H1 (cell line): ENCODE data around the gene TAS2R30. TPM values are rescaled to one million over a fixed set of nuclear protein-coding genes. Genes with fewer than 3 reads are reported as not detected.

Source experiments
- CTCF ChIA-PET: fragments of 300-600 bp; sonication (Branson Sonifier 250); formaldehyde crosslinking; loops from one replicate; lab custom pipeline; 2021; ENCODE audit not compliant: partially characterized antibody; lab: Charles Lee
- POLR2A ChIA-PET: fragments of 300-600 bp; sonication (Branson Sonifier 250); formaldehyde crosslinking; loops from one replicate; lab custom pipeline; 2021; ENCODE audit warnings: inconsistent platforms; ENCODE audit not compliant: partially characterized antibody; lab: Charles Lee
- DNase-seq, 2 experiments: peaks; one replicate each; pipeline versions ENCODE4 v3.0.0 to v3.0.0-alpha.2; 2010 to 2022; ENCODE audit warnings: low spot score in 2 of 2, low read depth in 1 of 2, mixed read lengths in 1 of 2
- FAIRE-seq: peaks from 2 replicates; lab custom pipeline; 2011; peaks lifted over from hg19 to GRCh38; lab: Jason Lieb, UNC
- H2AFZ ChIP-seq: 2 replicates; pipeline ENCODE4 v1.8.1; 2012; ENCODE audit warnings: low read length, inconsistent platforms
- H2AK5ac ChIP-seq: 2 replicates; pipeline ENCODE4 v1.6.1; 2013; ENCODE audit warnings: low read depth, low read length
- H2BK120ac ChIP-seq: replicated peaks from 2 replicates; pipeline ENCODE3; 2013; ENCODE audit warnings: low read depth, low read length, inconsistent platforms
- H2BK12ac ChIP-seq: 2 replicates; pipeline ENCODE4 v1.6.1; 2013; ENCODE audit warnings: low read depth, low read length
- H2BK15ac ChIP-seq: 2 replicates; pipeline ENCODE4 v1.6.1; 2013; ENCODE audit warnings: low read length
- H2BK20ac ChIP-seq: 2 replicates; pipeline ENCODE4 v1.6.1; 2013; ENCODE audit warnings: low read length
- H2BK5ac ChIP-seq: 2 replicates; pipeline ENCODE4 v1.6.1; 2013; ENCODE audit warnings: low read depth, low read length
- H3K14ac ChIP-seq: 2 replicates; pipeline ENCODE4 v1.6.1; 2013; ENCODE audit warnings: inconsistent platforms; ENCODE audit not compliant: insufficient read length
- H3K18ac ChIP-seq: 2 replicates; pipeline ENCODE4 v1.6.1; 2013; ENCODE audit warnings: low read length; ENCODE audit errors: extremely low read depth
- H3K23ac ChIP-seq: 2 replicates; pipeline ENCODE4 v1.6.1; 2013; ENCODE audit warnings: inconsistent platforms; ENCODE audit not compliant: insufficient read length
- H3K23me2 ChIP-seq: 2 replicates; pipeline ENCODE4 v1.6.1; 2013; ENCODE audit warnings: low read depth, low read length
- H3K27ac ChIP-seq: 2 replicates; pipeline ENCODE4 v1.6.1; 2011; ENCODE audit warnings: low read depth, low read length, inconsistent platforms
- H3K27me3 ChIP-seq, 4 experiments: replicated peaks in 1 of 4; 1 replicate in 1 of 4; 2 replicates in 3 of 4; pipeline versions ENCODE4 v1.6.1 to v1.8.1; 2011 to 2013; ENCODE audit warnings: low read length in 3 of 4, mild to moderate bottlenecking in 3 of 4, inconsistent platforms in 2 of 4, mixed read lengths in 2 of 4, moderate library complexity in 1 of 4; ENCODE audit not compliant: control insufficient read depth in 3 of 4, insufficient read depth in 3 of 4; ENCODE audit errors: extremely low read depth in 1 of 4
- H3K36me3 ChIP-seq, 4 experiments: 2 replicates each; pipeline versions ENCODE4 v1.6.1 to v1.8.1; 2011 to 2013; ENCODE audit warnings: mild to moderate bottlenecking in 4 of 4, low read length in 3 of 4, moderate library complexity in 2 of 4, control low read depth in 1 of 4, inconsistent platforms in 1 of 4; ENCODE audit not compliant: insufficient read depth in 4 of 4, control insufficient read depth in 2 of 4
- H3K4ac ChIP-seq: replicated peaks from 2 replicates; pipeline ENCODE3; 2013; ENCODE audit warnings: low read length, low read depth, mixed read lengths, inconsistent platforms; ENCODE audit not compliant: insufficient read length
- H3K4me1 ChIP-seq, 4 experiments: replicated peaks in 1 of 4; 1 replicate in 1 of 4; 2 replicates in 3 of 4; pipeline versions ENCODE4 v1.6.1 to v1.8.1; 2011 to 2013; ENCODE audit warnings: low read length in 3 of 4, inconsistent platforms in 2 of 4, mixed read lengths in 1 of 4; ENCODE audit not compliant: insufficient read depth in 4 of 4, control insufficient read depth in 3 of 4
- H3K4me2 ChIP-seq, 2 experiments: 2 replicates each; pipeline versions ENCODE4 v1.6.1 to v1.8.1; 2011 to 2013; ENCODE audit warnings: low read depth in 2 of 2, low read length in 2 of 2, control low read depth in 1 of 2, inconsistent platforms in 1 of 2, mild to moderate bottlenecking in 1 of 2; ENCODE audit not compliant: insufficient read depth in 1 of 2
- H3K4me3 ChIP-seq, 4 experiments: fragments of 200-600, 300-600 bp in 1 of 4; sonication (generic), shearing (Covaris generic), sonication (Bioruptor Twin) in 1 of 4; 2 replicates each; pipeline versions ENCODE4 v1.5.1 to v1.8.1; 2011 to 2016; ENCODE audit warnings: low read length in 4 of 4, low read depth in 3 of 4, control low read depth in 2 of 4, inconsistent platforms in 2 of 4, mild to moderate bottlenecking in 2 of 4, mixed read lengths in 1 of 4, moderate library complexity in 1 of 4; ENCODE audit not compliant: insufficient read depth in 2 of 4; ENCODE audit errors: extremely low read depth in 1 of 4
- H3K56ac ChIP-seq: replicated peaks from 2 replicates; pipeline ENCODE3; 2013; ENCODE audit warnings: low read depth, mild to moderate bottlenecking, mixed read lengths, low read length, inconsistent platforms; ENCODE audit not compliant: insufficient read length
- H3K79me1 ChIP-seq: 2 replicates; pipeline ENCODE4 v1.6.1; 2013; ENCODE audit warnings: low read depth, low read length, control low read depth
- H3K79me2 ChIP-seq, 2 experiments: 2 replicates each; pipeline versions ENCODE4 v1.6.1 to v1.8.1; 2012 to 2013; ENCODE audit warnings: low read length in 2 of 2, mild to moderate bottlenecking in 2 of 2, inconsistent platforms in 1 of 2; ENCODE audit not compliant: insufficient read depth in 2 of 2, control insufficient read depth in 1 of 2
- H3K9ac ChIP-seq, 4 experiments: replicated peaks in 1 of 4; 1 replicate in 1 of 4; 2 replicates in 3 of 4; pipeline versions ENCODE4 v1.6.1 to v1.8.1; 2011 to 2013; ENCODE audit warnings: low read depth in 3 of 4, low read length in 3 of 4, control low read depth in 2 of 4, mild to moderate bottlenecking in 2 of 4, moderate library complexity in 2 of 4, inconsistent platforms in 1 of 4; ENCODE audit errors: extremely low read depth in 1 of 4
- H3K9me3 ChIP-seq, 2 experiments: 2 replicates each; pipeline versions ENCODE4 v1.6.1 to v1.8.1; 2012 to 2013; ENCODE audit warnings: mild to moderate bottlenecking in 2 of 2, moderate library complexity in 2 of 2, control low read depth in 1 of 2, inconsistent platforms in 1 of 2, low read depth in 1 of 2, low read length in 1 of 2, mixed read lengths in 1 of 2; ENCODE audit not compliant: insufficient read depth in 2 of 2
- H4K20me1 ChIP-seq, 2 experiments: replicated peaks in 1 of 2; 2 replicates each; pipeline versions ENCODE3 to v1.8.1; 2011 to 2013; ENCODE audit warnings: inconsistent platforms in 2 of 2, low read length in 2 of 2, mild to moderate bottlenecking in 1 of 2; ENCODE audit not compliant: insufficient read depth in 2 of 2, control insufficient read depth in 1 of 2
- H4K5ac ChIP-seq: 2 replicates; pipeline ENCODE4 v1.6.1; 2013; ENCODE audit warnings: low read length, low read depth, mixed read lengths, inconsistent platforms; ENCODE audit not compliant: insufficient read length
- H4K8ac ChIP-seq: 2 replicates; pipeline ENCODE4 v1.8.0; 2013; ENCODE audit warnings: mild to moderate bottlenecking, moderate library complexity, low read length, inconsistent platforms; ENCODE audit not compliant: insufficient read depth; ENCODE audit errors: extremely low read depth
- H4K91ac ChIP-seq: replicated peaks from 2 replicates; pipeline ENCODE3; 2013; ENCODE audit warnings: low read length, mixed read lengths, inconsistent platforms; ENCODE audit not compliant: insufficient read length
- WGBS, 2 experiments: shearing (Covaris generic) in 1 of 2; methylation state at CpG; one replicate each; pipeline versions ENCODE4 v1.1.6 to v1.1.7; 2013 to 2015; ENCODE audit warnings: low lambda C conversion rate in 2 of 2, mixed read lengths in 2 of 2, inconsistent platforms in 1 of 2, low coverage in 1 of 2, missing lambda C conversion rate in 1 of 2; ENCODE audit not compliant: insufficient replicate concordance in 2 of 2, insufficient coverage in 1 of 2, insufficient read length in 1 of 2; ENCODE audit errors: extremely low coverage in 1 of 2, missing lambda C conversion rate in 1 of 2; 5-methylcytosine and 5-hydroxymethylcytosine counted together
- polyA plus RNA-seq, 7 experiments: library from polyadenylated mRNA; depleted of rRNA in 3 of 7; stranded (reverse) in 5 of 7; unstranded in 2 of 7; fragments of >200 nt in 5 of 7; fragments of 200-250 nt in 2 of 7; gene quantifications; 1 replicate in 5 of 7; 2 replicates in 1 of 7; 4 replicates in 1 of 7; pipeline versions ENCODE4 v1.2.1 to v1.2.3, GENCODE V29; 2011 to 2013; ENCODE audit warnings: missing spikeins in 2 of 7, mixed read lengths in 2 of 7
- total RNA-seq: library from RNA; stranded (reverse); fragmentation: NEBNext Ultra II Directional; extraction: Animal tissue kit (Norgen Biotek cat#: 25700); gene quantifications from 2 replicates; pipeline ENCODE4 v1.2.1, GENCODE V29; 2021

TAS2R30 gene
- total and polyA plus RNA-seq, 2 of the 8 experiments (the other 6 are each of a cell fraction or from before 2014, with no cell fraction given), result 0.33 to 1.0 TPM

DNA sequence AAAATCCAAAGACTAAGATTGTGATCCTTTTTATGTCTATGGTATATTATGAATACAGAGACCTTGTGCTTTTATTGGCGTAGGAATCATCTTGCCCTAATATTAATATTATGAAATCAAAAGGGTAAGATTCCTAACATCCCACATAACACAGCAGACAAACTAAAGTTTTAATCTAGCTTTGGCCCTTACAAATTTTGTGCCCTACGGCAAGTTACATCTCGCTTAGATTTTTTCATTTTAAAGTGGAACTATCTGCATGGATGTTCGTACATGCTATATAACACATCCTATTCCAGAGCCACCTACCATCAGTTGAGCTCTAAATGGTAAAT, 36.3 kb upstream of the TAS2R30 start:
- H2BK20ac ChIP-seq, result no peak overlapping the region
- POLR2A ChIA-PET, result interaction anchor here (0.7 to 6.3 kb wide), 22 partner anchors 8 to 475 kb away, joined by 3 to 53 read pairs (median 5); partner anchors contain the start of gene YBX3
- H3K4me1 ChIP-seq, result peaks cover 0 to 3% (median 0%) of the 10 kb centered on the region in 4 experiments; a peak in 1 of 7 replicates
- 0 out of 2 replicates have a peak, but pooled peaks cover 2% of the 10 kb centered on the region for H3K23me2 ChIP-seq
- DNase-seq (no peak), FAIRE-seq (peak; percentile 73)
- no peak overlapping the region; the same call in 1 of the 2 replicates for H2BK5ac ChIP-seq
- 20% methylated on average over 4 of the region's 4 CpGs; no CpG with 5 or more reads in 1 of the 2 experiments for WGBS, 2 experiments
- H3K27me3 ChIP-seq, result no peaks in the 10 kb centered on the region
- H4K5ac ChIP-seq, result no peak overlapping the region
- H4K8ac ChIP-seq, result no peak overlapping the region; the same call in 1 of the 2 replicates
- CTCF ChIA-PET, result interaction anchor here (0.9 to 1.4 kb wide), 2 partner anchors 34 to 328 kb away, joined by 3 to 4 read pairs; no protein-coding TSS in a partner anchor
- H3K4me2 ChIP-seq, result peak overlapping the region; percentile 67 to 89
- no peak overlapping the region for H2BK120ac ChIP-seq
- no peak overlapping the region for H3K14ac ChIP-seq
- H4K20me1 ChIP-seq, result peaks cover 4 to 8% of the 10 kb centered on the region in 2 experiments
- no peaks in the 10 kb centered on the region for H3K9me3 ChIP-seq
- H4K91ac ChIP-seq, result no peak overlapping the region
- no peak overlapping the region for H2BK12ac ChIP-seq
- no peak overlapping the region for H2AK5ac ChIP-seq
- no peak overlapping the region for H2AFZ ChIP-seq
- H3K23ac ChIP-seq, result no peak overlapping the region
- peaks cover 4% of the 10 kb centered on the region for H3K79me1 ChIP-seq
- no peak overlapping the region for H3K4ac ChIP-seq
- H3K56ac ChIP-seq, result no peak overlapping the region
- peaks cover 22 to 72% of the 10 kb centered on the region in 2 experiments for H3K79me2 ChIP-seq
- H2BK15ac ChIP-seq, result no peak overlapping the region
- no peak overlapping the region for H3K18ac ChIP-seq
- H3K36me3 ChIP-seq, result peaks cover 0 to 15% (median 5%) of the 10 kb centered on the region in 4 experiments; a peak in 4 of 8 replicates
- peak overlapping the region; percentile 76 to 100 (median 85) for H3K4me3 ChIP-seq
- H3K9ac ChIP-seq, result peak overlapping the region; percentile 97 to 99 (median 97)
- H3K27ac ChIP-seq, result peak overlapping the region; percentile 93; the same call in 1 of the 2 replicates
